ENCODE data around the gene PLXDC2. TPM values are rescaled to one million over a fixed set of nuclear protein-coding genes. Genes with fewer than 3 reads are reported as not detected.
"Not testable (repeated sequence)": the region's sequence is repeated elsewhere in the genome, so short reads cannot be mapped to it uniquely, and the experiment has no call there.

Gene PLXDC2
- total RNA-seq, 2 experiments from 2014 or later: not detected

- no peak for DNase-seq
- CTCF ChIA-PET: no interaction called here
- no peaks in the 10 kb centered on the region for H3K4me1 Mint-ChIP-seq (ENCODE audit: low read depth)
- no peaks in the 10 kb centered on the region for H3K9me3 Mint-ChIP-seq
- H3K4me3 Mint-ChIP-seq: no peak overlapping the region
- no peaks in the 10 kb centered on the region for H3K36me3 Mint-ChIP-seq (ENCODE audit: low read depth)
- no peaks in the 10 kb centered on the region for H3K27me3 Mint-ChIP-seq (ENCODE audit: low read depth)
- no peak overlapping the region for H3K27ac Mint-ChIP-seq
- intact Hi-C loops (cut with micrococcal nuclease): no loop called here
Observed at GRCh38 chr10:19987931-19988330, 171.7 kb downstream of the PLXDC2 start.

DNA sequence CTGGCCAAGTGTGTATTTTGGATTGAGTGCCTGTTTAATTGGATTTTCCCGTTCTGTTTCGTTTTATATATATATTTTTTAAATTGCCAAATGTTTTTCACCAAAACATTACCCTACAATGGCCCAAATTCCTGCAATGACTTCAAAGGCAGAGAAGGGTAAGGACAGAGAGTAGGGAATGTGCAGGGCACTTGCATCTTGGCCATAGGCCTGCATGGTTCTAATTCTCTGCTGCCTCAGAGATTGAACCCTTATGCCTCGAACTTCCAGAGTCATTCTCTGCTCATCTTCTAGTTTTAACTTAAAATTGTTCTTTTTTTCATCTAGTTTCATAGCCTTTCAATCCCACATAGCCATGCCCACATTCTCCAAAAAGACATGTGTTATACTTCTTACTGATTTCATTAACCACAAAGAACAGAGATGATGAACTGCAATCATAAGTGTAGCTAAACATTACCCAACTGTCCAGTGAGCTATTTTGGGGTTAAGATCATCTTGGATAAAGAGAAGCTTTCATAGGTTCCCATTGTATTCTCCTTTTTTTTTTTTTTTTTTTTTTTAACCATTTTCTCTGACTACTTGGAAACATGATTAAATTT is 177.6 kb downstream of the PLXDC2 start:
- Mint-ChIP-seq H3K4me1 (ENCODE audit: low read depth) (no peaks in the 10 kb centered on the region), H3K27ac (no peak overlapping the region), H3K27me3 (ENCODE audit: low read depth) (no peaks in the 10 kb centered on the region), H3K36me3 (ENCODE audit: low read depth) (no peaks in the 10 kb centered on the region), H3K9me3 (no peaks in the 10 kb centered on the region), H3K4me3 (no peak overlapping the region)
- CTCF ChIA-PET: no interaction called here
- intact Hi-C loops (cut with micrococcal nuclease): no loop called here
- no peak for DNase-seq

DNA sequence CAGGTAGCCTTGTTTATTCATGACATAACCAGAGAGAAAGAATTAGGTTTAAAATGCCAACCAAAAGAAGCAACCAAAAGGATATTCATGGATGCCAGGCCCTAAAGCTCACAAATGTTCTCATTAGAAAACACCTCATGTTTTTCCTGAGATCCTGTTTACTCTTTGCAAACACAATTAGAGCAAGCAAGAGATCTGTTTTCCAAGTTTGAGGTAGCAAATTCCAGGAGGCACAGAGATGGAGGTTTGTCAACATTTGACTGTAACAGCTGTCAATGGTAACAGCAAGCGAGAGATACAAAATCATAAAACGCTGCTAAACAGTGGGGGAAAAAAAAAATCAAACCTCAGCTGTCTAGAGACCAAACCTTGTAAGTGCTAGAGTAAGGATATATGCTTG is 182.2 kb downstream of the PLXDC2 start:
- intact Hi-C loops (cut with micrococcal nuclease): no loop called here

DNA sequence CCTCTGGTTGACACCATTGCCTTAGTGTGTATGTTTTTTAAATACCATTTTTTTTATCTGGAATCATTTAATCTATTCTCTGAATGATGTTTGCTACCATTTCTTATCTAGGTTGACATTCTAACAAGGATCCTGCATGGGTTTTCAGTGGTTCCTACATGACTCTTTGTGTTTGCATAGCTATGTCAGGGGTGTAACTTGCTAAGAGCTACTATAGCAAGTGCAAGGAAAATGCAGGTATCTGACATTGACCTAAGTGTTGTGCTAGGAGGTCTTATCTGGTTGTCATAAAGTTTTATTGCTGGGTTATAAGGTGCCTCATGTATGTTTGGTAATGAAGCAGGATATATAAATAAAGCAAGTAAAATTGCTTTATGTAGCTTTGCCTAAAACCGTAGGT is 183.2 kb downstream of the PLXDC2 start:
- H3K4me3 Mint-ChIP-seq: no peak overlapping the region
- H3K4me1 Mint-ChIP-seq (ENCODE audit: low read depth): no peaks in the 10 kb centered on the region

More for the DNA sequence above, 182.2 kb downstream of the PLXDC2 start:
- H3K4me3 Mint-ChIP-seq: no peak overlapping the region
- H3K9me3 Mint-ChIP-seq: no peaks in the 10 kb centered on the region
- CTCF ChIA-PET: no interaction called here
- H3K4me1 Mint-ChIP-seq (ENCODE audit: low read depth): no peaks in the 10 kb centered on the region
- no peak overlapping the region for H3K27ac Mint-ChIP-seq
- H3K27me3 Mint-ChIP-seq (ENCODE audit: low read depth): no peaks in the 10 kb centered on the region
- no peak for DNase-seq
- no peaks in the 10 kb centered on the region for H3K36me3 Mint-ChIP-seq (ENCODE audit: low read depth)

GRCh38 chr10:20002026-20002425 is 185.8 kb downstream of the PLXDC2 start:
- CTCF ChIA-PET: interaction anchor here (0.7 kb wide), 1 partner anchor 178 kb away, joined by 3 read pairs; no protein-coding TSS in a partner anchor
- H3K4me1 Mint-ChIP-seq (ENCODE audit: low read depth); H3K27ac Mint-ChIP-seq; DNase-seq; H3K4me3 Mint-ChIP-seq; intact Hi-C loops (cut with micrococcal nuclease); H3K9me3 Mint-ChIP-seq; H3K27me3 Mint-ChIP-seq (ENCODE audit: low read depth); H3K36me3 Mint-ChIP-seq (ENCODE audit: low read depth): not testable (repeated sequence)

More for the DNA sequence above, 183.2 kb downstream of the PLXDC2 start:
- DNase-seq: no peak
- Mint-ChIP-seq H3K27me3 (ENCODE audit: low read depth) (no peaks in the 10 kb centered on the region), H3K27ac (no peak overlapping the region), H3K9me3 (no peaks in the 10 kb centered on the region), H3K36me3 (ENCODE audit: low read depth) (no peaks in the 10 kb centered on the region)
- CTCF ChIA-PET: no interaction called here
- intact Hi-C loops (cut with micrococcal nuclease): no loop called here

GRCh38 chr10:20002657-20003056 is 186.4 kb downstream of the PLXDC2 start:
- Mint-ChIP-seq H3K36me3 (ENCODE audit: low read depth) (no peaks in the 10 kb centered on the region), H3K27ac (no peak overlapping the region), H3K4me3 (no peak overlapping the region), H3K9me3 (no peaks in the 10 kb centered on the region), H3K4me1 (ENCODE audit: low read depth) (no peaks in the 10 kb centered on the region), H3K27me3 (ENCODE audit: low read depth) (no peaks in the 10 kb centered on the region)
- intact Hi-C loops (cut with micrococcal nuclease): no loop called here
- DNase-seq: no peak
- CTCF ChIA-PET: interaction anchor here (0.7 kb wide), 1 partner anchor 179 kb away, joined by 3 read pairs; no protein-coding TSS in a partner anchor

DNA sequence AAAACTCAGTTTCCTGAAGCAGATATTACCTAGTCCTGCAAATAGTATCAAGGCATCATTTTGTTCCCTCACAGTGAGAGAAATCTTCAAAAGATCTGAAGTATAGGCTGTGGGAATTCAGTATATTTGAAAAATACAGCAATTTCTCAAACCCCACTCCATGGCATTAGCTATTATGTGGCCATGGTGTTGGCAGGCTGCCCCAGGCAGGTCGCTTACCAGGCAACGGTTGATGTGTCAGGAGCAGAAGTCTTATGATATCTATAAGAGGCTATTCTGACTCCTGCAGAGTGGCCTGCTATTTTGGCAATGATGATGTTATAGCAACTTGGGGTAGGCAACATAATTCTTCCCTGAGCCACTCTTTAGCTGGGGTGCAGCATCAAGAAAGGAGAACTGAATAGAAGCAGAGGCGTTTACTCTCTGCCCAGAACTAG is 187.9 kb downstream of the PLXDC2 start:
- Mint-ChIP-seq H3K9me3 (no peaks in the 10 kb centered on the region), H3K27me3 (ENCODE audit: low read depth) (no peaks in the 10 kb centered on the region), H3K4me3 (no peak overlapping the region), H3K36me3 (ENCODE audit: low read depth) (no peaks in the 10 kb centered on the region), H3K4me1 (ENCODE audit: low read depth) (no peaks in the 10 kb centered on the region), H3K27ac (no peak overlapping the region)
- DNase-seq: no peak
- CTCF ChIA-PET: no interaction called here
- intact Hi-C loops (cut with micrococcal nuclease): no loop called here

GRCh38 chr10:20005638-20006037 is 189.4 kb downstream of the PLXDC2 start:
- DNase-seq: no peak
- Mint-ChIP-seq H3K4me1 (ENCODE audit: low read depth) (no peaks in the 10 kb centered on the region), H3K9me3 (no peaks in the 10 kb centered on the region), H3K36me3 (ENCODE audit: low read depth) (no peaks in the 10 kb centered on the region), H3K4me3 (no peak overlapping the region), H3K27me3 (ENCODE audit: low read depth) (no peaks in the 10 kb centered on the region), H3K27ac (no peak overlapping the region)
- CTCF ChIA-PET: interaction anchor here (0.6 kb wide), 1 partner anchor 15 kb away, joined by 3 read pairs; no protein-coding TSS in a partner anchor
- intact Hi-C loops (cut with micrococcal nuclease): no loop called here

GRCh38 chr10:20006169-20006870 is 190.1 kb downstream of the PLXDC2 start:
- Mint-ChIP-seq H3K4me3 (no peak overlapping the region), H3K27ac (no peak overlapping the region), H3K4me1 (ENCODE audit: low read depth) (no peaks in the 10 kb centered on the region), H3K27me3 (ENCODE audit: low read depth) (no peaks in the 10 kb centered on the region), H3K9me3 (no peaks in the 10 kb centered on the region), H3K36me3 (ENCODE audit: low read depth) (no peaks in the 10 kb centered on the region)
- no peak for DNase-seq
- intact Hi-C loops (cut with micrococcal nuclease): no loop called here
- CTCF ChIA-PET: interaction anchor here (0.6 kb wide), 1 partner anchor 14 kb away, joined by 3 read pairs; no protein-coding TSS in a partner anchor

- no peak overlapping the region for H3K4me3 Mint-ChIP-seq
- H3K36me3 Mint-ChIP-seq (ENCODE audit: low read depth): no peaks in the 10 kb centered on the region
- H3K4me1 Mint-ChIP-seq (ENCODE audit: low read depth): no peaks in the 10 kb centered on the region
- CTCF ChIA-PET: no interaction called here
- intact Hi-C loops (cut with micrococcal nuclease): no loop called here
- no peaks in the 10 kb centered on the region for H3K27me3 Mint-ChIP-seq (ENCODE audit: low read depth)
- no peaks in the 10 kb centered on the region for H3K9me3 Mint-ChIP-seq
- no peak for DNase-seq
- no peak overlapping the region for H3K27ac Mint-ChIP-seq
Observed at GRCh38 chr10:20007426-20007825, 191.2 kb downstream of the PLXDC2 start.

DNA sequence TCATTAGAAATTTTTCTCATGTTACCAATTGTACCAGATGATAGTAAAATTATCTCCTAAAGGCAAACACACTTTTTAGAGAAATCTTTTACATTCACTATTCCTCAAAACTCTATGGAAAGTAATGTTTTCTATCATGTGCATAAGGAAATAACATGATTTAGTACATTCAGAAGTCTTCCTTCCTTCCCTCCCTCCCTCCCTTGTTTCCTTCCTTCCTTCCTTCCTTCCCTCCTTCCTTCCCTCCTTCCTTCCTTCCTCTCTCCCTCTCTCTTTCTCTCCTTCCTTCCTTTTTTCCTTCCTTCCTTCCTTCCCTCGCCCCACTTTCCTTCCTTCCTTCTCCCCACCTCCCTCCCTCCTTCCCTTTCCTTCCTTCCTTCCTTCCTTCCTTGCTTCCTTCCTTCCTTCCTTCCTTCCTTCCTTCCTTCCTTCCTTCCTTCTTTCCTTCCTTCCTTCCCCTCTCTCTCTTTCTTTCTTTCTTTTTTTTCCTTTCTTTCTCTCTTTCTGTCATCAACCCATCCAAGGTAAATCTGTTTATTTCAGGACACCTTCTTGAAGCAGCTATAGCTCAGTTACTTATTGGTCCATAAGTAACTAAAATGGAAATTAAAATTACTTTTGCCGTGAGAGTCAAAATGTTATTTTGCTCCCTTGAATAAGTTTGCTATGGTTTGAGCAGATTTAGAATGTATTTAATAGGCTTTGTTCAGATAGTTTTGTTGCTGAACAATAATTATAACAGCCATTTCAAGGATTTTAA is 197.9 kb downstream of the PLXDC2 start:
- H3K27me3 Mint-ChIP-seq (ENCODE audit: low read depth): no peaks in the 10 kb centered on the region
- H3K9me3 Mint-ChIP-seq: peaks cover 5% of the 10 kb centered on the region
- H3K4me1 Mint-ChIP-seq (ENCODE audit: low read depth): no peaks in the 10 kb centered on the region
- CTCF ChIA-PET: no interaction called here
- no peak overlapping the region for H3K27ac Mint-ChIP-seq
- H3K4me3 Mint-ChIP-seq: no peak overlapping the region
- intact Hi-C loops (cut with micrococcal nuclease): no loop called here
- DNase-seq: no peak
- H3K36me3 Mint-ChIP-seq (ENCODE audit: low read depth): no peaks in the 10 kb centered on the region

- no peak for DNase-seq
- Mint-ChIP-seq H3K36me3 (ENCODE audit: low read depth) (no peaks in the 10 kb centered on the region), H3K27me3 (ENCODE audit: low read depth) (no peaks in the 10 kb centered on the region), H3K9me3 (peaks cover 5% of the 10 kb centered on the region), H3K4me3 (no peak overlapping the region), H3K27ac (no peak overlapping the region), H3K4me1 (ENCODE audit: low read depth) (no peaks in the 10 kb centered on the region)
- CTCF ChIA-PET: no interaction called here
- intact Hi-C loops (cut with micrococcal nuclease): no loop called here
Observed at GRCh38 chr10:20017961-20018360, 201.7 kb downstream of the PLXDC2 start.

Data from activated naive CD4-positive, alpha-beta T cell treated with anti-CD3 and anti-CD28 coated beads for 36 hours (primary cell).